ENCODE measurements around the gene NEK6. TPM values are rescaled to one million over a fixed set of nuclear protein-coding genes. Genes with fewer than 3 reads are reported as not detected.

NEK6 gene
- total and polyA plus RNA-seq, 3 donors from 2014 or later: 11.5 to 21.5 (median 21.4) TPM

GRCh38 chr9:124315882-124316281 is 58.1 kb downstream of the NEK6 start:
- Histone ChIP-seq H3K27ac (no peak overlapping the region), H3K27me3 (no peaks in the 10 kb centered on the region), H3K4me1 (no peaks in the 10 kb centered on the region), H3K9me3 (no peaks in the 10 kb centered on the region), H3K4me3 (no peak overlapping the region), H3K36me3 (ENCODE audit: low read depth, missing control alignments) (no peaks in the 10 kb centered on the region)
- intact Hi-C loops (cut with DNase I; ENCODE audit: low total_unique reads): no loop called here
- no peak for DNase-seq
- no peak for TF ChIP-seq POLR2A (IDR thresholded peaks at IDR 0.05)
- TF ChIP-seq, protein P1, sequence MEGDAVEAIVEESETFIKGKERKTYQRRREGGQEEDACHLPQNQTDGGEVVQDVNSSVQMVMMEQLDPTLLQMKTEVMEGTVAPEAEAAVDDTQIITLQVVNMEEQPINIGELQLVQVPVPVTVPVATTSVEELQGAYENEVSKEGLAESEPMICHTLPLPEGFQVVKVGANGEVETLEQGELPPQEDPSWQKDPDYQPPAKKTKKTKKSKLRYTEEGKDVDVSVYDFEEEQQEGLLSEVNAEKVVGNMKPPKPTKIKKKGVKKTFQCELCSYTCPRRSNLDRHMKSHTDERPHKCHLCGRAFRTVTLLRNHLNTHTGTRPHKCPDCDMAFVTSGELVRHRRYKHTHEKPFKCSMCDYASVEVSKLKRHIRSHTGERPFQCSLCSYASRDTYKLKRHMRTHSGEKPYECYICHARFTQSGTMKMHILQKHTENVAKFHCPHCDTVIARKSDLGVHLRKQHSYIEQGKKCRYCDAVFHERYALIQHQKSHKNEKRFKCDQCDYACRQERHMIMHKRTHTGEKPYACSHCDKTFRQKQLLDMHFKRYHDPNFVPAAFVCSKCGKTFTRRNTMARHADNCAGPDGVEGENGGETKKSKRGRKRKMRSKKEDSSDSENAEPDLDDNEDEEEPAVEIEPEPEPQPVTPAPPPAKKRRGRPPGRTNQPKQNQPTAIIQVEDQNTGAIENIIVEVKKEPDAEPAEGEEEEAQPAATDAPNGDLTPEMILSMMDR (IDR thresholded peaks at IDR 0.05): no peak
- WGBS, 2 donors: 87 to 93% methylated on average over 13 to 16 of the region's 16 CpGs

GRCh38 chr9:124320062-124320973 is 62.6 kb downstream of the NEK6 start:
- H3K4me1 ChIP-seq: no peaks in the 10 kb centered on the region
- H3K27ac ChIP-seq: no peak overlapping the region
- intact Hi-C loops (cut with DNase I; ENCODE audit: low total_unique reads): loop anchor here (5.0 kb wide), 1 partner anchor 193 kb away; no protein-coding TSS in a partner anchor
- WGBS, 2 donors: 71 to 79% methylated on average over 17 of the region's 17 CpGs
- H3K27me3 ChIP-seq: no peaks in the 10 kb centered on the region
- H3K36me3 ChIP-seq (ENCODE audit: low read depth, missing control alignments): no peaks in the 10 kb centered on the region
- no peaks in the 10 kb centered on the region for H3K9me3 ChIP-seq
- DNase-seq: peak; percentile 84
- TF ChIP-seq POLR2A (IDR thresholded peaks at IDR 0.05): no peak
- TF ChIP-seq, protein P1 (IDR thresholded peaks at IDR 0.05): peak; percentile 79 to 87 (median 85)
- H3K4me3 ChIP-seq: no peak overlapping the region

DNA sequence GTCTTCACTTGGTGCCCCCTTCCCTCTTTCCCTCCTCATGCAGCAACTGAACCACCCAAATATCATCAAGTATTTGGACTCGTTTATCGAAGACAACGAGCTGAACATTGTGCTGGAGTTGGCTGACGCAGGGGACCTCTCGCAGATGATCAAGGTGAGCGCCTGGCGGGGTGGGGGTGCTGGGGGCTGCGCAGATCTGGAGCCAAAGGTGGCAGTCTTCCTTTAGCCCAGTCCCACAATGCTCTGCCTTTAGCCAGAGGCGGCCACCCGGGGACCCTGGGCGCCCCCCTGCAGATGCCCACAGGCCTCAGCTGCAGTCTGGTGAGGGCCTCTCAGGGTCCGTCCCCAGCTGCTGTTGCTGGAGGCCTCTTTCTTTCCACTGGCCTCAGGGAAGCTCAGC is 63.7 kb downstream of the NEK6 start:
- no peaks in the 10 kb centered on the region for H3K27me3 ChIP-seq
- H3K4me1 ChIP-seq: no peaks in the 10 kb centered on the region
- no peak for DNase-seq
- H3K27ac ChIP-seq: no peak overlapping the region
- no peak overlapping the region for H3K4me3 ChIP-seq
- H3K36me3 ChIP-seq (ENCODE audit: low read depth, missing control alignments): no peaks in the 10 kb centered on the region
- 75 to 88% methylated on average over 4 to 12 of the region's 12 CpGs for WGBS, 2 donors
- TF ChIP-seq POLR2A (IDR thresholded peaks at IDR 0.05): no peak
- TF ChIP-seq, protein P1 (IDR thresholded peaks at IDR 0.05): no peak
- intact Hi-C loops (cut with DNase I; ENCODE audit: low total_unique reads): loop anchor here (5.0 kb wide), 1 partner anchor 194 kb away; no protein-coding TSS in a partner anchor
- no peaks in the 10 kb centered on the region for H3K9me3 ChIP-seq

- Histone ChIP-seq H3K27me3 (no peaks in the 10 kb centered on the region), H3K4me3 (no peak overlapping the region), H3K36me3 (ENCODE audit: low read depth, missing control alignments) (no peaks in the 10 kb centered on the region), H3K4me1 (no peaks in the 10 kb centered on the region), H3K27ac (no peak overlapping the region), H3K9me3 (no peaks in the 10 kb centered on the region)
- WGBS, 2 donors: 80 to 94% methylated on average over 1 to 4 of the region's 4 CpGs
- no peak for DNase-seq
- TF ChIP-seq, protein P1 (IDR thresholded peaks at IDR 0.05): no peak
- TF ChIP-seq POLR2A (IDR thresholded peaks at IDR 0.05): no peak
- intact Hi-C loops (cut with DNase I; ENCODE audit: low total_unique reads): loop anchor here (5.0 kb wide), 1 partner anchor 195 kb away; no protein-coding TSS in a partner anchor
Measured at GRCh38 chr9:124321935-124322334, 64.2 kb downstream of the NEK6 start.

All from testis (tissue), 3 donors.